ENCODE results near the gene DNAH9. TPM values are rescaled to one million over a fixed set of nuclear protein-coding genes. Genes with fewer than 3 reads are reported as not detected.

The DNAH9 gene
- total RNA-seq, 2 donors from 2014 or later = 0.52 to 9.6 TPM

- intact Hi-C loops (cut with DNase I) = no loop called here
- ATAC-seq = no peak
Observed at GRCh38 chr17:11707586-11707985, 109.3 kb downstream of the DNAH9 start.

GRCh38 chr17:11712456-11712855 lies 114.2 kb downstream of the DNAH9 start:
- Histone ChIP-seq H3K27ac (no peak overlapping the region), H3K4me3 (no peak overlapping the region), H3K9me3 (no peaks in the 10 kb centered on the region), H3K4me1 (no peaks in the 10 kb centered on the region), H3K27me3 (no peaks in the 10 kb centered on the region), H3K36me3 (replicated peaks in 1 of 2; ENCODE audit: insufficient read depth in 1 of 2, low read depth in 2 of 2) (no peaks in the 10 kb centered on the region)
- ATAC-seq = no peak
- no peak for TF ChIP-seq CTCF (IDR thresholded peaks at IDR 0.05)
- no peak for TF ChIP-seq POLR2A (IDR thresholded peaks at IDR 0.05)
- DNase-seq = no peak
- 45 to 55% methylated on average over 3 of the region's 3 CpGs for WGBS, 2 donors
- intact Hi-C loops (cut with DNase I) = no loop called here

More at GRCh38 chr17:11707586-11707985, 109.3 kb downstream of the DNAH9 start:
- Histone ChIP-seq H3K4me1 (no peaks in the 10 kb centered on the region), H3K36me3 (replicated peaks in 1 of 2; ENCODE audit: insufficient read depth in 1 of 2, low read depth in 2 of 2) (no peaks in the 10 kb centered on the region), H3K9me3 (no peaks in the 10 kb centered on the region), H3K27me3 (no peaks in the 10 kb centered on the region), H3K27ac (no peak overlapping the region), H3K4me3 (no peak overlapping the region)
- TF ChIP-seq CTCF (IDR thresholded peaks at IDR 0.05) (no peak), POLR2A (IDR thresholded peaks at IDR 0.05) (no peak)
- 56 to 65% methylated on average over 4 of the region's 4 CpGs for WGBS, 2 donors
- no peak for DNase-seq

GRCh38 chr17:11719203-11719602 lies 120.9 kb downstream of the DNAH9 start:
- Histone ChIP-seq H3K4me3 (no peak overlapping the region), H3K27me3 (no peaks in the 10 kb centered on the region), H3K27ac (no peak overlapping the region), H3K4me1 (no peaks in the 10 kb centered on the region), H3K36me3 (replicated peaks in 1 of 2; ENCODE audit: insufficient read depth in 1 of 2, low read depth in 2 of 2) (no peaks in the 10 kb centered on the region), H3K9me3 (no peaks in the 10 kb centered on the region)
- DNase-seq (no peak), ATAC-seq (no peak)
- TF ChIP-seq CTCF (IDR thresholded peaks at IDR 0.05) = no peak
- TF ChIP-seq POLR2A (IDR thresholded peaks at IDR 0.05) = no peak
- 77 to 79% methylated on average over 4 to 10 of the region's 11 CpGs for WGBS, 2 donors
- intact Hi-C loops (cut with DNase I) = no loop called here

- DNase-seq (no peak), ATAC-seq (no peak)
- no peak overlapping the region for H3K4me3 ChIP-seq
- H3K4me1 ChIP-seq = no peaks in the 10 kb centered on the region
- no peaks in the 10 kb centered on the region for H3K36me3 ChIP-seq (replicated peaks in 1 of 2; ENCODE audit: insufficient read depth in 1 of 2, low read depth in 2 of 2)
- H3K9me3 ChIP-seq = no peaks in the 10 kb centered on the region
- H3K27ac ChIP-seq = no peak overlapping the region
- H3K27me3 ChIP-seq = no peaks in the 10 kb centered on the region
- no peak for TF ChIP-seq CTCF (IDR thresholded peaks at IDR 0.05)
- no peak for TF ChIP-seq POLR2A (IDR thresholded peaks at IDR 0.05)
- WGBS, 2 donors = 67 to 70% methylated on average over 6 of the region's 6 CpGs
- intact Hi-C loops (cut with DNase I) = no loop called here
Observed at GRCh38 chr17:11719856-11720255, 121.6 kb downstream of the DNAH9 start.

GRCh38 chr17:11720816-11721215 lies 122.5 kb downstream of the DNAH9 start:
- H3K4me3 ChIP-seq = no peak overlapping the region
- WGBS, 2 donors = 35 to 37% methylated on average over 2 of the region's 2 CpGs
- H3K4me1 ChIP-seq = no peaks in the 10 kb centered on the region
- no peak for DNase-seq
- no peaks in the 10 kb centered on the region for H3K27me3 ChIP-seq
- H3K9me3 ChIP-seq = no peaks in the 10 kb centered on the region
- intact Hi-C loops (cut with DNase I) = no loop called here
- H3K36me3 ChIP-seq (replicated peaks in 1 of 2; ENCODE audit: insufficient read depth in 1 of 2, low read depth in 2 of 2) = no peaks in the 10 kb centered on the region
- ATAC-seq = no peak
- TF ChIP-seq CTCF (IDR thresholded peaks at IDR 0.05) (no peak), POLR2A (IDR thresholded peaks at IDR 0.05) (no peak)
- no peak overlapping the region for H3K27ac ChIP-seq

Data from body of pancreas (tissue), 4 donors.